Endothelial cell of umbilical vein (primary cell): Measurements from ENCODE around the gene ARHGAP15. TPM values are rescaled to one million over a fixed set of nuclear protein-coding genes. Genes with fewer than 3 reads are reported as not detected.

Source experiments
- BruUV-seq: library from RNA; stranded (reverse); fragments of 400-500 nt; replicated peaks from 2 replicates; lab custom pipeline; 2021; lab: Mats Ljungman, UMichigan
- CTCF ChIA-PET: fragments of 300-600, 350-600 bp; sonication (Branson Sonifier 250); formaldehyde crosslinking; loops from one replicate; lab custom pipeline; 2021; ENCODE audit warnings: antibody characterized with exemption, inconsistent platforms; lab: Charles Lee
- POLR2A ChIA-PET: fragments of 300-600, 350-600 bp; sonication (Branson Sonifier 250); formaldehyde crosslinking; loops from one replicate; lab custom pipeline; 2021; ENCODE audit warnings: antibody characterized with exemption, inconsistent platforms; lab: Charles Lee
- DNase-seq: peaks from one replicate; pipeline ENCODE4 v3.0.0-alpha.2; 2011; ENCODE audit warnings: low read depth, low spot score
- FAIRE-seq: peaks from 2 replicates; lab custom pipeline; 2011; peaks lifted over from hg19 to GRCh38; lab: Jason Lieb, UNC
- H2AFZ ChIP-seq: 2 replicates; pipeline ENCODE4 v1.6.0; 2012; ENCODE audit warnings: low read depth, low read length, control low read depth, inconsistent platforms
- H3K27ac ChIP-seq: 2 replicates; pipeline ENCODE4 v1.5.1; 2011; ENCODE audit warnings: low read depth, mild to moderate bottlenecking, control low read depth, low read length, moderate library complexity; ENCODE audit not compliant: insufficient read depth
- H3K27me3 ChIP-seq, 2 experiments: 2 replicates each; pipeline versions ENCODE4 v1.6.0 to v1.6.1; 2011; ENCODE audit warnings: low read length in 2 of 2, mixed read lengths in 1 of 2; ENCODE audit not compliant: control insufficient read depth in 2 of 2, insufficient read depth in 2 of 2
- H3K36me3 ChIP-seq, 2 experiments: 2 replicates in 1 of 2; 3 replicates in 1 of 2; pipeline ENCODE4 v1.5.1; 2011; ENCODE audit warnings: low read length in 2 of 2, mild to moderate bottlenecking in 1 of 2, moderate library complexity in 1 of 2; ENCODE audit not compliant: control insufficient read depth in 2 of 2, insufficient read depth in 2 of 2; ENCODE audit errors: extremely low read depth in 1 of 2
- H3K4me1 ChIP-seq: 3 replicates; pipeline ENCODE4 v1.5.1; 2011; ENCODE audit warnings: mild to moderate bottlenecking, low read length; ENCODE audit not compliant: control insufficient read depth, insufficient read depth; ENCODE audit errors: extremely low read depth
- H3K4me2 ChIP-seq: 2 replicates; pipeline ENCODE4 v1.6.1; 2011; ENCODE audit warnings: low read length, control low read depth, mixed read lengths; ENCODE audit not compliant: insufficient read depth
- H3K4me3 ChIP-seq, 3 experiments: fragments of 200-600 bp in 1 of 3; sonication (generic), shearing (Covaris generic) in 1 of 3; replicated peaks in 1 of 3; 2 replicates each; pipeline ENCODE4 v1.5.1; 2011 to 2016; ENCODE audit warnings: control low read depth in 3 of 3, low read length in 3 of 3, mild to moderate bottlenecking in 2 of 3, inconsistent platforms in 1 of 3, low read depth in 1 of 3, moderate library complexity in 1 of 3; ENCODE audit not compliant: insufficient read depth in 1 of 3
- H3K79me2 ChIP-seq: 2 replicates; pipeline ENCODE4 v1.6.0; 2012; ENCODE audit warnings: low read length, inconsistent platforms; ENCODE audit not compliant: control insufficient read depth, insufficient read depth
- H3K9ac ChIP-seq: replicated peaks from 2 replicates; pipeline ENCODE3; 2011; ENCODE audit warnings: low read length, control low read depth; ENCODE audit not compliant: insufficient read depth; ENCODE audit errors: extremely low read depth
- H3K9me1 ChIP-seq: replicated peaks from 3 replicates; pipeline ENCODE4 v1.6.0; 2011; ENCODE audit warnings: mild to moderate bottlenecking, low read length; ENCODE audit not compliant: control insufficient read depth, insufficient read depth; ENCODE audit errors: extremely low read depth
- H3K9me3 ChIP-seq: replicated peaks from 2 replicates; pipeline ENCODE4 v1.5.1; 2012; ENCODE audit warnings: low read length, inconsistent platforms; ENCODE audit not compliant: control insufficient read depth, insufficient read depth
- H4K20me1 ChIP-seq: replicated peaks from 2 replicates; pipeline ENCODE3; 2011; ENCODE audit warnings: mild to moderate bottlenecking, low read length; ENCODE audit not compliant: control insufficient read depth, insufficient read depth; ENCODE audit errors: extremely low read depth
- CTCF ChIP-seq, 2 donors: IDR thresholded peaks; 1 replicate in 1 of 2; 2 replicates in 1 of 2; pipeline ENCODE4 v1.5.1; 2011; ENCODE audit warnings: low read length in 2 of 2, mild to moderate bottlenecking in 2 of 2, moderate library complexity in 2 of 2, control low read depth in 1 of 2, inconsistent platforms in 1 of 2, low read depth in 1 of 2; ENCODE audit not compliant: insufficient read depth in 1 of 2; ENCODE audit errors: extremely low read depth in 1 of 2
- EZH2 ChIP-seq: IDR thresholded peaks from 2 replicates; pipeline ENCODE4 v1.6.1; 2012; ENCODE audit warnings: borderline replicate concordance, low read depth, mild to moderate bottlenecking, moderate library complexity, low read length, inconsistent platforms; ENCODE audit not compliant: severe bottlenecking
- FOS ChIP-seq: IDR thresholded peaks from 2 replicates; pipeline ENCODE4 v1.6.1; 2011; ENCODE audit warnings: mild to moderate bottlenecking, low read length, moderate library complexity, borderline replicate concordance; ENCODE audit not compliant: insufficient read depth
- GATA2 ChIP-seq: IDR thresholded peaks from 2 replicates; pipeline ENCODE4 v1.7.0; 2011; ENCODE audit warnings: low read depth, mild to moderate bottlenecking, moderate library complexity, mixed read lengths, low read length; ENCODE audit not compliant: insufficient read length, insufficient read depth
- JUN ChIP-seq: IDR thresholded peaks from 2 replicates; pipeline ENCODE4 v1.6.1; 2011; ENCODE audit warnings: borderline replicate concordance, low read depth; ENCODE audit not compliant: insufficient read length, insufficient read depth
- MAX ChIP-seq: IDR thresholded peaks from 2 replicates; pipeline ENCODE4 v1.6.1; 2011; ENCODE audit not compliant: insufficient read depth, insufficient read length
- MYC ChIP-seq: IDR thresholded peaks from one replicate; pipeline ENCODE4 v1.6.1; 2011; ENCODE audit warnings: mild to moderate bottlenecking, low read depth, low read length
- POLR2A ChIP-seq: IDR thresholded peaks from 2 replicates; pipeline ENCODE4 v1.6.1; 2012; ENCODE audit warnings: low read depth, mild to moderate bottlenecking, control low read depth, low read length
- POLR2AphosphoS5 ChIP-seq: IDR thresholded peaks from 2 replicates; pipeline ENCODE4 v1.6.1; 2012; ENCODE audit warnings: low read depth, mild to moderate bottlenecking, control low read depth, low read length, moderate library complexity; ENCODE audit not compliant: insufficient read depth
- dilution Hi-C: fragments of 300-500 bp; cut with MboI; formaldehyde crosslinking; loops from one replicate; pipeline ENCODE4 v1.15.0; 2019; ENCODE audit warnings: low sequenced_read_pairs; ENCODE audit not compliant: extremely low pct_ligation_motif_present
- intact Hi-C: fragments of 100-400 bp; cut with micrococcal nuclease; formaldehyde crosslinking; loops from one replicate; pipeline ENCODE4 v1.10.0; 2022
- polyA plus RNA-seq, 4 experiments: library from polyadenylated mRNA; depleted of rRNA in 3 of 4; stranded (reverse) in 3 of 4; unstranded in 1 of 4; fragments of >200 nt; gene quantifications; 2 replicates each; pipeline versions ENCODE4 v1.2.1 to v1.2.3, GENCODE V29; 2011 to 2012; ENCODE audit warnings: missing spikeins in 1 of 4
- total RNA-seq: library from RNA; stranded (reverse); gene quantifications from 2 replicates; pipeline ENCODE4 v1.2.3, GENCODE V29; 2021

The ARHGAP15 gene
- total and polyA plus RNA-seq, 2 donors (not counting 3 experiments of a cell fraction or from before 2014, with no cell fraction given) = not detected

- H3K4me1 ChIP-seq = no peaks in the 10 kb centered on the region
- no peaks in the 10 kb centered on the region for H3K9me1 ChIP-seq
- no peaks in the 10 kb centered on the region for H4K20me1 ChIP-seq
- no peak overlapping the region for H3K9ac ChIP-seq
- no peaks in the 10 kb centered on the region for H3K9me3 ChIP-seq
- H3K4me2 ChIP-seq = no peak overlapping the region
- no TSS peak for BruUV-seq
- H3K36me3 ChIP-seq = no peaks in the 10 kb centered on the region
- H3K27me3 ChIP-seq = peaks cover 6% of the 10 kb centered on the region in 2 experiments
- no peak for TF ChIP-seq POLR2AphosphoS5
- TF ChIP-seq CTCF (IDR thresholded peaks at IDR 0.05; ENCODE audit: extremely low read depth in 1 of 2, insufficient read depth in 1 of 2, low read depth in 1 of 2, low read length in 2 of 2) = peak; percentile 19 to 44
- POLR2A ChIA-PET = no interaction called here
- H3K27ac ChIP-seq = no peak overlapping the region
- dilution Hi-C loops (no loop called here), intact Hi-C loops (loop anchor here (1.0 to 2.0 kb wide), 2 partner anchors 61 to 97 kb away; no protein-coding TSS in a partner anchor)
- peak; percentile 17 for DNase-seq
- H3K79me2 ChIP-seq = no peaks in the 10 kb centered on the region
- H3K4me3 ChIP-seq = no peak overlapping the region
- CTCF ChIA-PET = interaction anchor here (0.5 to 4.7 kb wide), 6 partner anchors 13 to 128 kb away, joined by 3 to 30 read pairs (median 4); no protein-coding TSS in a partner anchor
- H2AFZ ChIP-seq = no peak overlapping the region
- no peak for FAIRE-seq
Observed at GRCh38 chr2:143162123-143162837, 33.1 kb downstream of the ARHGAP15 start.

GRCh38 chr2:143162997-143163396, 33.8 kb downstream of the ARHGAP15 start:
- Histone ChIP-seq H3K9me1 (no peaks in the 10 kb centered on the region), H3K4me2 (no peak overlapping the region), H3K4me3 (no peak overlapping the region), H2AFZ (no peak overlapping the region), H3K9ac (no peak overlapping the region), H3K4me1 (no peaks in the 10 kb centered on the region), H4K20me1 (no peaks in the 10 kb centered on the region), H3K27ac (no peak overlapping the region), H3K27me3 (peaks cover 6% of the 10 kb centered on the region in 2 experiments), H3K36me3 (no peaks in the 10 kb centered on the region), H3K9me3 (no peaks in the 10 kb centered on the region), H3K79me2 (no peaks in the 10 kb centered on the region)
- intact Hi-C loops (loop anchor here (1.0 to 2.0 kb wide), 2 partner anchors 60 to 96 kb away; no protein-coding TSS in a partner anchor), dilution Hi-C loops (no loop called here)
- no peak for FAIRE-seq
- TF ChIP-seq POLR2A (no peak), MAX (no peak), FOS (no peak), MYC (no peak), JUN (no peak), CTCF (IDR thresholded peaks at IDR 0.05; ENCODE audit: extremely low read depth in 1 of 2, insufficient read depth in 1 of 2, low read depth in 1 of 2, low read length in 2 of 2) (no peak), POLR2AphosphoS5 (no peak), GATA2 (no peak), EZH2 (no peak)
- DNase-seq = no peak
- ChIA-PET CTCF (interaction anchor here (1.0 to 4.7 kb wide), 3 partner anchors 10 to 95 kb away, joined by 4 to 30 read pairs (median 5); no protein-coding TSS in a partner anchor), POLR2A (no interaction called here)
- no TSS peak for BruUV-seq
